GM18502 (cell line): ENCODE measurements around the gene TCL1B.

Experiments used
- ATAC-seq: cut with Tn5 transposase; IDR thresholded peaks from one replicate; pipeline ENCODE4 v1.9.1; 2021; ENCODE audit warnings: mild to moderate bottlenecking; ENCODE audit not compliant: unreplicated experiment, poor library complexity

Gene TCL1B

DNA sequence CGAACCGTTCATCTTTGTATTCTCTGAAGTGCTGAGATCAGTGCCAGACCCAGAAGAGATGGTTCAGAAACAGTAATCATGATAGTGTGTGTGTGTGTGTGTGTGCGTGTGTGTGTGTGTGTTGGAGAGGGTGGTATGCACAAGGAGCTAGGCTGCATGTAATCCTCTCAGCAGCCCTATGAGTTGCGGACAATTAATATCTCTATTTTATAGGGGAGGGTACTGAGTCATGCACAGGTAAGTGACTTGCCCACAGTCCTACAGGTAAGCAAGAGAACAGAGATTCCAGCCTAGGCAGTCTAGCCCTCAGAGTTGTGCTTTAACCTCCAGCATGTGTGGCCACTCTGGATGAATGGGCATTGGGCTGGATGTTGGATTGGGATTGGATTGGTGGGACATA, 55.6 kb downstream of the TCL1B start:
- no peak for ATAC-seq
